ENCODE results near the gene ACOT12. TPM values are rescaled to one million over a fixed set of nuclear protein-coding genes. Genes with fewer than 3 reads are reported as not detected.
"Not testable (repeated sequence)": the region's sequence is repeated elsewhere in the genome, so short reads cannot be mapped to it uniquely, and the experiment has no call there.

Gene ACOT12
- total and polyA plus RNA-seq, 2 donors (not counting 1 experiment from before 2014, with no cell fraction given), result 0.06 TPM; not detected in 1

DNA sequence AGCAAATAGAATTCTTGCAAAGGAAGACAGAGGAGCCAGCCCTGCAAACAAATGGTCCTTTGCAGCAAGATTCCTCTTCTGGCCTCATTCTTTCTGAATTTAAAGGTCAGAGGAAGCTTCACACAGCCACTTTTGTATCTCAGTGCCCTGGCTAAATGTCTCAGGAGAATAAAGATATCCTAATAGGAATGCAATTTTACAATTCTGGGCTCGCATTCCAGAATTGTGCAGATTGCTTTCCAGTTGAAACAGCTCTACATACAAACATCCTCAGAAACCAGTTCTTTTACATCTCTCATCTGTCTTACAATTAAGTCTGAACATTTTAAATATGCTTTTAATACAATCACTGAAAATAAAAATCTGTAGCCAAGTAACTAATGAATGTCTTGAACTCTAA is 14.6 kb upstream of the ACOT12 start:
- Histone ChIP-seq H2AFZ (ENCODE audit: insufficient read depth, low read depth, low read length, poor library complexity, severe bottlenecking) (no peak overlapping the region), H3K36me3 (replicated peaks in 1 of 2; ENCODE audit: control extremely low read depth in 1 of 2, control insufficient read depth in 1 of 2, extremely low read depth in 1 of 2, insufficient read depth in 2 of 2, low read length in 1 of 2) (no peaks in the 10 kb centered on the region), H3K9ac (ENCODE audit: low read length) (no peak overlapping the region), H3K4me1 (ENCODE audit: control insufficient read depth in 2 of 2, insufficient read depth in 2 of 2, low read length in 2 of 2) (no peaks in the 10 kb centered on the region), H3K27me3 (replicated peaks in 1 of 4; ENCODE audit: control extremely low read depth in 1 of 4, control insufficient read depth in 3 of 4, insufficient read depth in 4 of 4, low read length in 3 of 4) (no peaks in the 10 kb centered on the region), H3K4me2 (replicated peaks; ENCODE audit: low read depth, low read length, poor library complexity, severe bottlenecking) (no peak overlapping the region), H3K27ac (ENCODE audit: low read length in 2 of 2) (no peak overlapping the region), H4K20me1 (ENCODE audit: control insufficient read depth, insufficient read depth, low read length, poor library complexity, severe bottlenecking) (no peaks in the 10 kb centered on the region), H3K4me3 (ENCODE audit: control extremely low read depth in 1 of 5, extremely low read depth in 1 of 5, insufficient read depth in 1 of 5, low read depth in 2 of 5, low read length in 4 of 5) (no peak overlapping the region), H3K9me3 (ENCODE audit: control extremely low read depth in 1 of 3, control insufficient read depth in 2 of 3, insufficient read depth in 1 of 3, low read length in 2 of 3) (no peaks in the 10 kb centered on the region), H3K79me2 (ENCODE audit: control insufficient read depth, insufficient read depth, low read length) (no peaks in the 10 kb centered on the region)
- no peaks in the 10 kb centered on the region for H3K4me1 Mint-ChIP-seq
- ATAC-seq (ENCODE audit: low read depth), result no peak
- H3K9me3 Mint-ChIP-seq (ENCODE audit: insufficient read depth), result no peaks in the 10 kb centered on the region
- ChIA-PET CTCF (interaction anchor here (0.5 kb wide), 1 partner anchor 9 kb away, joined by 3 read pairs; no protein-coding TSS in a partner anchor), POLR2A (no interaction called here)
- intact Hi-C loops (cut with micrococcal nuclease), result no loop called here
- H3K27me3 Mint-ChIP-seq, result no peaks in the 10 kb centered on the region
- DNase-seq, result no peak
- TF ChIP-seq CTCF (IDR thresholded peaks at IDR 0.05), result no peak
- TF ChIP-seq EZH2 (IDR thresholded peaks at IDR 0.05; ENCODE audit: borderline replicate concordance, insufficient read depth, low read depth, low read length, poor library complexity, severe bottlenecking), result no peak
- H3K27ac Mint-ChIP-seq, result no peak overlapping the region
- no peak overlapping the region for H3K4me3 Mint-ChIP-seq
- WGBS (ENCODE audit: insufficient coverage), result 100% methylated on average over 1 of the region's 1 CpG

DNA sequence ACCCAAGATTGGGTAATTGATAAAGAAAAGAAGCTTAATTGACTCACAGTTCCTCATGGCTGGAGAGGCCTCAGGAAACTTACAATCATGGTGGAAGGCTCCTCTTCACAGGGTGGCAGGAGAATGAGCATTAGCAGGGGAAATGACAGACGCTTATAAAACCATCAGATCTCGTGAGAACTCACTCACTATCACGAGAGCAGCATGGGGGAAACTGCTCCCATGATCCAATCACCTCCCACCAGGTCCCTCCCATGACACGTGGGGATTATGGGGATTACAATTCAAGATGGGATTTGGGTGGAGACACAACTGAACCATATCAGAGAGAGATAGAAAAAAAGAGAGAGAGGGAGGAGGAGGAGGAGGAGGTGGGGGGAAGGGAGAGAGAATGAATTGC is 13.9 kb upstream of the ACOT12 start:
- H3K36me3 ChIP-seq (replicated peaks in 1 of 2; ENCODE audit: control extremely low read depth in 1 of 2, control insufficient read depth in 1 of 2, extremely low read depth in 1 of 2, insufficient read depth in 2 of 2, low read length in 1 of 2); H2AFZ ChIP-seq (ENCODE audit: insufficient read depth, low read depth, low read length, poor library complexity, severe bottlenecking); DNase-seq; H3K27ac ChIP-seq (ENCODE audit: low read length in 2 of 2); H3K9me3 ChIP-seq (ENCODE audit: control extremely low read depth in 1 of 3, control insufficient read depth in 2 of 3, insufficient read depth in 1 of 3, low read length in 2 of 3); CTCF ChIA-PET; H3K4me3 ChIP-seq (ENCODE audit: control extremely low read depth in 1 of 5, extremely low read depth in 1 of 5, insufficient read depth in 1 of 5, low read depth in 2 of 5, low read length in 4 of 5); POLR2A ChIA-PET; H3K27me3 Mint-ChIP-seq; H4K20me1 ChIP-seq (ENCODE audit: control insufficient read depth, insufficient read depth, low read length, poor library complexity, severe bottlenecking); H3K27ac Mint-ChIP-seq; H3K4me3 Mint-ChIP-seq; H3K4me2 ChIP-seq (replicated peaks; ENCODE audit: low read depth, low read length, poor library complexity, severe bottlenecking); H3K4me1 ChIP-seq (ENCODE audit: control insufficient read depth in 2 of 2, insufficient read depth in 2 of 2, low read length in 2 of 2); H3K9ac ChIP-seq (ENCODE audit: low read length); H3K4me1 Mint-ChIP-seq; intact Hi-C loops (cut with micrococcal nuclease); H3K27me3 ChIP-seq (replicated peaks in 1 of 4; ENCODE audit: control extremely low read depth in 1 of 4, control insufficient read depth in 3 of 4, insufficient read depth in 4 of 4, low read length in 3 of 4); H3K79me2 ChIP-seq (ENCODE audit: control insufficient read depth, insufficient read depth, low read length); H3K9me3 Mint-ChIP-seq (ENCODE audit: insufficient read depth); ATAC-seq (ENCODE audit: low read depth): not testable (repeated sequence)
- 100% methylated on average over 1 of the region's 4 CpGs for WGBS (ENCODE audit: insufficient coverage)
